ENCODE data around the gene PDE3A.

DNA sequence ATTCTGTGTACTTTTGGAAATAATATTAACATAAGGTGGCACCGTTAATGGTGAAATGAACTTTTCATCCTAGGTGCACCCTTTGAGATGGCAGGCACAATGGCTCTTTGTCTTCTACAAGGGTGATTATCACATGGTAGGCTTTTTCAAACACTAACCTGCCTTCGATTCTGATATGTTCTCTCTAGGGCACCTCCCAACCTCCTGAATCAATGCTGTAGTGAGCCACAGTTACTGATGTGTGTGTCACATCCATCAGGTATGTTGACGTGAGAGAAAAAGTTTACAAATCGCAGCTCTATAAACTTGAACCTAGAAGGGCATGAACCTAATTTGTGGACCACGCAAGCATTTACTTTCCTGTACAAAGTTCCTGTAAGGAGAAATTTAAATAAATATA is 25.4 kb downstream of the PDE3A start:
- TF ChIP-seq, protein P1, sequence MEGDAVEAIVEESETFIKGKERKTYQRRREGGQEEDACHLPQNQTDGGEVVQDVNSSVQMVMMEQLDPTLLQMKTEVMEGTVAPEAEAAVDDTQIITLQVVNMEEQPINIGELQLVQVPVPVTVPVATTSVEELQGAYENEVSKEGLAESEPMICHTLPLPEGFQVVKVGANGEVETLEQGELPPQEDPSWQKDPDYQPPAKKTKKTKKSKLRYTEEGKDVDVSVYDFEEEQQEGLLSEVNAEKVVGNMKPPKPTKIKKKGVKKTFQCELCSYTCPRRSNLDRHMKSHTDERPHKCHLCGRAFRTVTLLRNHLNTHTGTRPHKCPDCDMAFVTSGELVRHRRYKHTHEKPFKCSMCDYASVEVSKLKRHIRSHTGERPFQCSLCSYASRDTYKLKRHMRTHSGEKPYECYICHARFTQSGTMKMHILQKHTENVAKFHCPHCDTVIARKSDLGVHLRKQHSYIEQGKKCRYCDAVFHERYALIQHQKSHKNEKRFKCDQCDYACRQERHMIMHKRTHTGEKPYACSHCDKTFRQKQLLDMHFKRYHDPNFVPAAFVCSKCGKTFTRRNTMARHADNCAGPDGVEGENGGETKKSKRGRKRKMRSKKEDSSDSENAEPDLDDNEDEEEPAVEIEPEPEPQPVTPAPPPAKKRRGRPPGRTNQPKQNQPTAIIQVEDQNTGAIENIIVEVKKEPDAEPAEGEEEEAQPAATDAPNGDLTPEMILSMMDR (IDR thresholded peaks at IDR 0.05) = no peak
- no peak for TF ChIP-seq POLR2AphosphoS5 (IDR thresholded peaks at IDR 0.05)
